ENCODE measurements around the gene IGFBP1.
"Not testable (repeated sequence)": the region's sequence is repeated elsewhere in the genome, so short reads cannot be mapped to it uniquely, and the experiment has no call there.

IGFBP1 gene

DNA sequence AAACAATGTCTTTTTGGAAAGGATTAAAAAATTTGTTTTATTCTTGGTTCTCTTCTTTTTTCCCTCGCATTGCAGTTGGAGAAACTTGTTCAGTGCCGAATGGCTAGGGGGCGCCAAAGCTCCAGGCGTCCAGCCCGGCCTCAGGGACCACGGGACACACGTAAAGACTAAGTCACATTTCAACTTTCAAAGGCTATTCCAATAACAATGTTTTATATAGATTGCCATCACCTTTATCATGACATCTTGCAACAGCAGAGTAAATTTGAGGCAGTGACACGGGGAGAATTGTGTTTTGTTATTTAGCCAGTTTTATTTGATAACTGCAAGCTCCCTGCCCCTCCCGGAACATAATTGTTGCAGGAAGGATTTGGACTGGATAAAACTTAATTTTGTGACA, 35.0 kb downstream of the IGFBP1 start:
- in situ Hi-C loops (cut with MboI; ENCODE audit: low sequenced_read_pairs): loop anchor here (25.0 kb wide), 1 partner anchor 1164 kb away; no protein-coding TSS in a partner anchor

DNA sequence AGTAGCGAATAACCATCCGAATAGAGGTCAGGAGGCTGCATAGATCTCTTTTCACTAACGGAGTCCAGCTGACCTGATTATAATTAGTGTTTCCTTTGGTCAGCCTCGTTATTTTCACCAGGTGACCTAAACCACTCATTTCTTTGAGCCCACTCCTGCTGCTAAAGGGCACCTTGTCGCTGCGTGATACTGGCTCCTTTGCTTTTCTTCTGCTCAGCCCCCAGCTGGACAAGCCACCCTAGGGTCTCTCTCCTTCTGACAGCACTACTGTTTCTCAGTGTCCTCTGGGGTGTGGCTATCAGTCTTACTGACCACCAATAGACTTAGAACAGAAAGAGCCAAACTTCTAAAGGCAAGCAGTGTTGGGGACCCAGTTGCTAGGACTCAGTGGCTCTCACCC, 35.5 kb downstream of the IGFBP1 start:
- in situ Hi-C loops (cut with MboI; ENCODE audit: low sequenced_read_pairs): loop anchor here (25.0 kb wide), 1 partner anchor 1163 kb away; no protein-coding TSS in a partner anchor

DNA sequence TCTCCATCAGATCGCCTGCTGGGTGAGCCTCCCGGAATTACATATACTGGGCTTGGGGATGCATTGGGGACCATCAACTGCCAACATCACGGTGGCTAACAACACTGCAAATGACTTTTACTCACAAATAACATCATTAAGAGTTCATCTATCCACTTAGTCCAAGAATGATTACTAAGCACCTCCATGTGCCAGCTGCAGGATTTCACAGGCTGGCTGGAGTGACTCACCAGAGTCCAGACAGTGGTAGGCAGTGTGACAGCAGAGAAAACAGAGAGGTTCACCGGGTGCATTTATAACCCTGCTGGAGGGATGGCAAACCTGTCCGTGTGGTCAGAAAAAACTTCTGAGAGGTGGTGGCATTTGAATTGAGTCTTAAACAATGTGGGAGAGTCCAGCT, 36.0 kb downstream of the IGFBP1 start:
- in situ Hi-C loops (cut with MboI; ENCODE audit: low sequenced_read_pairs): loop anchor here (25.0 kb wide), 1 partner anchor 1163 kb away; no protein-coding TSS in a partner anchor

DNA sequence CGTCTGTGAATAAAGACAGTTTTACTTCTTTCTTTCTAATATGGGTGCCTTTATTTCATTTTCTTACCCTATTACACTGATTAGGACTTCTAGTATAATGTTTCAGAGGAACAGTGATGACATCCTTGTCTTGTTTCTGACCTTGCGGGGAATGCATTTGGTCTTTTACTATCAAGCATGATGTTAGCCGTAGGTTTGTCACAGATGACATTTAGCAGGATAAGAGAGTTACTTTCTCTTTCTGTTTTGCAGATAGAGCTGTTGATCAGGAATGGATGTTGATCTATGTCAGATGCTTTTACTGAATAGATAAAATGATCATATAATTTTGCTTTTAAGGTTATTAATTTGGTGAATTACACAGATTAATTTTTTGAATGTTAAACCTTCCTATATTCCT, 39.4 kb downstream of the IGFBP1 start:
- in situ Hi-C loops (cut with MboI; ENCODE audit: low sequenced_read_pairs): no loop called here

DNA sequence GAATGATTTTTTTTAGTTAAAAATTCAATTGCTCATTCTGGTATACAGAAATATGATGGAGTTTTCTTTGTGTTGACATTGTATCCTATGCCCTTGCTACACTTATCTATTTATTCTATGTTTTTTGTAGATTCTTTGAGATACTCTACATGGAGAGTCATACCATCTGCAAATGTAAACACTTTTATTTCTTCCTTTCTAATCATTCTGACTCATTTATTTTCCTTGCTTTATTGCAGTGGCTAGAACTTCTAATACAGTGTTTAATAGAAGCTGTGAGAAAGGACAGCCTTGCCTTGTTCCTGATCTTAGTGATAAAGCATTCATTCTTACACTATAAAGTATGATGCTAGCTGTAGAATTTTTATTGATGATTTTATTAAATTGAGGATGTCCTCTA, 42.7 kb downstream of the IGFBP1 start:
- in situ Hi-C loops (cut with MboI; ENCODE audit: low sequenced_read_pairs): no loop called here

DNA sequence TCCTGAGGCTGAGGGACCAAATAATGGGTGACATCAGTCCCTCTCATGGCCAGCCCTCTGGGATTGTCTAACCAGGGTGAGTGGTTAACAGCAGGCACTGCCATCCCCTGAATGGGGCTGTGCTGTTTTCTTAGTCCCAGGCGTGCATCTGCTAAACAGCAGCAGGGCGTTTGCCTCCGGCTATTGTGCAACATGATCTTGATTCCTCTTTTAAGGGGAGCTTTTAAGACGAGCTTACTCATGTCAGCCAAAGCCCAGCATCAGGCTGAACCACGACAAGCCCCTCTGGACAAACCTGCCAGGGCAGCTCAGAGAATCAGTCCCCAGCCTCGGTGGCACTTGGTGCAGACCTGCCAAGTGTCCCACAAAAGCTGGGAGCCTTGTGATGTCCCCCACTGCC, 49.0 kb downstream of the IGFBP1 start:
- in situ Hi-C loops (cut with MboI; ENCODE audit: low sequenced_read_pairs): no loop called here

DNA sequence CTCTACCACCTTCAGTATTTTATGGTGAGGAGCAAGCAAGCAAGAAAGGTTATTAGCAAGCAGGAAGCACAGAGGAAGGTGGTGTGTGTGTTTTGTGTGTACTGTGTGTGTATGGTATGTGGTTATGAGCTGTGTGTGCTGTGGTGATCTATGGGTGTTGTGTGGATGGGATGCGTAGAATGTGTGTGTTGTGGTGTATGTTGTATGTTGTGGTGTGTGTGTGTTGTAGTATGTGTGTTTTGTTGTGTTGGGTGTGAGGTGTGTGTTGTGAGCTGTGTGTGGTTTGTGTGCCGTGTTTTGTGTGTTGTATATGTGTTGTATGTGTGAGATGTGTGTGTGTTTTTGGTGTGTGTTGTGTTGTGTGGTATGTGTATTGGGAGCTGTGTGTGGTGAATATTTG, 49.6 kb downstream of the IGFBP1 start:
- in situ Hi-C loops (cut with MboI; ENCODE audit: low sequenced_read_pairs): no loop called here

DNA sequence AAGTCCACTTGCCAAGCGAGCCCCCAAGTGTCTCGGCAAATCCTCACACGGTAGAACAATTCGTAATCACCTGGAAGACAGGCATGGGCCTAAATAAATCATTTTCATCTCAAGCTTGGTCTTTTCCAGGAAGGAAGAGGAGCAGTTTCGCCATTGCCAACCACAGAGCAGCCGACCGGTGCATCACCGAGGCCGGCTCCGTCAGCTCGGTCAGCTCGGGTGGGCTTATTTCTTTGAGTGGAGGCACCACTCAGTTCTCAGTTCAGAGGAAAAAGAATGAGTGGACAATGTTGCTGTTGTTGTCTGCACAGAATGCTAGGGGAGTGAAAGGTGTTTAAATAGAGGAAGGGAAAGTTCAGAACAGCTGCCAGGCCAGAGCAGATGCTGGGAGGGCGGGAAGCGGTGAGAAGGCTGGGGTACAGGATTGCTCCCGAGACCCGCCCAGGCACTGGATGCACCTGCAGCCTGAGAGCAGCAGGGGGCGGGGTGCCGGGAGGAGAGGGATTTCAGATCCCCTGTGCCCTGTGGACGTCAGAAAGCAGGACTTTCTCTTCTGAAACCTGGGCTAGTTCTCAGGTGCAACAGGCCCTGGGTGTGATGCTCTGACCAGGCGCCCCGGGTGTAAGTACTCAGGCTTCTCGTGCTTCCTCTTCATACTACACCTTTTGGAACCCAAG, 50.5 kb downstream of the IGFBP1 start:
- in situ Hi-C loops (cut with MboI; ENCODE audit: low sequenced_read_pairs): no loop called here

DNA sequence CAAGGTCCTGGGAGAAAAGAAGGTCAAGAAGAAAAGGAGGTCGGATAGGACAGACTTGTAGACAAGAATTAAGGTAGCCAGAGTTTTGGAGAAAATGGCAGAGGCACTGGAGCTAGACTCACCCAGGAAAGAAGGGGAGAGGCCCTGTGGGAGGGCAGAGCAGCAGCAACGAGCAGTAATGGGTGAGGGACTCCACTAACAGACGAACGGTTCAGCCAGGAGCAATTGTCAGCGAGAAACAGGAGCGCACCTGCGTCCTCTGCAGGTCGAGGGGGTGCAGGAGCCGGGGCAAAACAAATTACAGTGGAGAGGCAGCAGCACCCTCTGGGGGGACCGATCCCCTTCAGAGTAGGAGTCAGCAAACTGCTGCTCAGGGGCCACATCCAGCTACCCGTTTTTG, 51.3 kb downstream of the IGFBP1 start:
- in situ Hi-C loops (cut with MboI; ENCODE audit: low sequenced_read_pairs): no loop called here

DNA sequence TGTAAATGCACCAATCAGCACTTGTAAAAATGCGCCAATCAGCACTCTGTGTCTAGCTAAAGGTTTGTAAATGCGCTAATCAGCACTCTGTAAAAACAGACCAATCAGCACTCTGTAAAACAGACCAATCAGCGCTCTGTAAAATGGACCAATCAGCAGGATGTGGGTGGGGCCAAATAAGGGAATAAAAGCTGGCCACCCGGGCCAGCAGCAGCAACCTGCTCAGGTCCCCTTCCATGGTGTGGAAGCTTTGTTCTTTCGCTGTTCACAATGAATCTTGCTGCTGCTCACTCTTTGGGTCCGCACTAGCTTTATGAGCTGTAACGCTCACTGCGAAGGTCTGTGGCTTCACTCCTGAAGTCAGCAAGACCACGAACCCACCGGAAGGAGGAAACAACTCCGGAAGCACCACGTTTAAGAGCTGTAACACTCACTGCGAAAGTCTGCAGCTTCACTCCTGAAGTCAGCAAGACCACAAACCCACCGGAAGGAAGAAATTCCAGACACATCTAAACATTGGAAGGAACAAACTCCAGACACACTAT, 52.0 kb downstream of the IGFBP1 start:
- in situ Hi-C loops (cut with MboI; ENCODE audit: low sequenced_read_pairs): not testable (repeated sequence)

DNA sequence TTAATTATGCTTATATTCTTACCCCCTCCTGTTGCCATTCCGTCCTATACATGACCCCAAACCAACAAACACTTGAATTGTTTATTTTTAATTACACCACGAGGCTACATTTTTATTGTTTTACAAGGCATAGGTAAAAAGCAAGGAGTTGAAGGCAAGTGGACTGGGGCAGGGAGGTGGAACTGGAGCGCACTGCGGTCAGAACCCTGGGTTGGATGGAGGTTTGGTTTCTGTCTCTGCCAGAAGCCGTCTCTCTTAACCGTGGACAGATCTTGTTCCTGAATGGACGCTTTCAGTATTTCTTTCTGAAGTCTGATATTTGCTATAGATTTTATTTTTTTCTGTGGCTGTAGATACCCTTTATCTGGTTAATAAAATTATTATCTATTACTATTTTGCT, 52.7 kb downstream of the IGFBP1 start:
- in situ Hi-C loops (cut with MboI; ENCODE audit: low sequenced_read_pairs): no loop called here

Data from HL-60/S4 treated with phorbol 12-myristate 13-acetate at 8.2 ng/mL for 4 days and 3 days (cell line).